CD8-positive, alpha-beta memory T cell (primary cell): ENCODE data around the gene KCNG3. TPM values are rescaled to one million over a fixed set of nuclear protein-coding genes. Genes with fewer than 3 reads are reported as not detected.
A peak's percentile ranks its signal among the peaks of the same experiment; 100 is the strongest.

Source experiments
- CTCF ChIA-PET: fragments of 350-600 bp; sonication (Branson Sonifier 250); formaldehyde crosslinking; loops from one replicate; lab custom pipeline; 2021; ENCODE audit warnings: antibody characterized with exemption; lab: Charles Lee
- POLR2A ChIA-PET: fragments of 350-600 bp; sonication (Branson Sonifier 250); formaldehyde crosslinking; loops from one replicate; lab custom pipeline; 2021; ENCODE audit warnings: antibody characterized with exemption; lab: Charles Lee
- DNase-seq, 5 donors: peaks; one replicate each; pipeline versions ENCODE4 v3.0.0 to v3.0.0-alpha.2; 2020 to 2022; ENCODE audit warnings: mixed read lengths in 1 of 5
- H3K27ac ChIP-seq: one replicate; pipeline ENCODE4 v1.7.0; 2013; ENCODE audit warnings: low read depth, mild to moderate bottlenecking, low read length, moderate library complexity
- H3K27me3 ChIP-seq: 2 replicates; pipeline ENCODE4 v1.7.0; 2013; ENCODE audit warnings: low read length, mild to moderate bottlenecking; ENCODE audit not compliant: insufficient read depth, poor library complexity, severe bottlenecking
- H3K36me3 ChIP-seq: 2 replicates; pipeline ENCODE4 v1.7.0; 2013; ENCODE audit warnings: mild to moderate bottlenecking, low read length, moderate library complexity; ENCODE audit not compliant: insufficient read depth
- H3K4me1 ChIP-seq: 2 replicates; pipeline ENCODE4 v1.7.0; 2013; ENCODE audit warnings: mild to moderate bottlenecking, low read length, moderate library complexity; ENCODE audit not compliant: insufficient read depth
- H3K4me3 ChIP-seq: 2 replicates; pipeline ENCODE4 v1.7.0; 2013; ENCODE audit warnings: mild to moderate bottlenecking, low read length
- H3K9me3 ChIP-seq: 2 replicates; pipeline ENCODE4 v1.7.0; 2013; ENCODE audit warnings: mild to moderate bottlenecking, low read length
- H3K27ac Mint-ChIP-seq, 8 donors: one replicate each; pipeline ENCODE4 v1.8.0; 2020 to 2021; ENCODE audit warnings: mixed read lengths in 8 of 8, mild to moderate bottlenecking in 6 of 8, inconsistent platforms in 3 of 8, moderate library complexity in 3 of 8
- H3K27me3 Mint-ChIP-seq, 2 donors: one replicate each; pipeline ENCODE4 v1.8.0; 2020 to 2021; ENCODE audit warnings: mixed read lengths in 2 of 2, mild to moderate bottlenecking in 1 of 2, moderate library complexity in 1 of 2
- H3K36me3 Mint-ChIP-seq, 3 donors: one replicate each; pipeline ENCODE4 v1.8.0; 2020 to 2021; ENCODE audit warnings: mixed read lengths in 3 of 3, inconsistent platforms in 1 of 3, mild to moderate bottlenecking in 1 of 3
- H3K4me1 Mint-ChIP-seq, 3 donors: one replicate each; pipeline ENCODE4 v1.8.0; 2020 to 2021; ENCODE audit warnings: mixed read lengths in 3 of 3, inconsistent platforms in 1 of 3, mild to moderate bottlenecking in 1 of 3
- H3K4me3 Mint-ChIP-seq, 7 donors: one replicate each; pipeline ENCODE4 v1.8.0; 2020 to 2021; ENCODE audit warnings: mixed read lengths in 7 of 7, mild to moderate bottlenecking in 6 of 7, moderate library complexity in 4 of 7, inconsistent platforms in 2 of 7
- H3K9me3 Mint-ChIP-seq, 5 donors: one replicate each; pipeline ENCODE4 v1.8.0; 2020 to 2022; ENCODE audit warnings: mixed read lengths in 5 of 5, mild to moderate bottlenecking in 3 of 5, moderate library complexity in 2 of 5, inconsistent platforms in 1 of 5
- polyA plus RNA-seq: library from polyadenylated mRNA; unstranded; fragments of 300-500 nt; fragmentation: Illumina TruSeq; gene quantifications from one replicate; pipeline ENCODE4 v1.2.3, GENCODE V29; 2021
- total RNA-seq, 2 experiments: library from RNA; stranded (reverse); gene quantifications; one replicate each; pipeline ENCODE4 v1.2.3, GENCODE V29; 2021

KCNG3 gene
- total and polyA plus RNA-seq, 3 experiments from 2014 or later = 0.07 to 0.09 TPM; not detected in 1

GRCh38 chr2:42436370-42436769 lies 57.4 kb downstream of the KCNG3 start:
- no peaks in the 10 kb centered on the region for H3K4me1 Mint-ChIP-seq
- no peaks in the 10 kb centered on the region for H3K36me3 Mint-ChIP-seq
- no peak for DNase-seq
- Histone ChIP-seq H3K36me3 (no peaks in the 10 kb centered on the region), H3K27ac (no peak overlapping the region), H3K4me1 (no peaks in the 10 kb centered on the region), H3K27me3 (no peaks in the 10 kb centered on the region), H3K4me3 (no peak overlapping the region), H3K9me3 (no peaks in the 10 kb centered on the region)
- peaks cover 15 to 46% of the 10 kb centered on the region in 2 donors for H3K27me3 Mint-ChIP-seq
- H3K9me3 Mint-ChIP-seq = no peaks in the 10 kb centered on the region
- no peak overlapping the region for H3K27ac Mint-ChIP-seq
- ChIA-PET CTCF (no interaction called here), POLR2A (no interaction called here)
- H3K4me3 Mint-ChIP-seq = no peak overlapping the region

GRCh38 chr2:42435628-42436027 lies 58.2 kb downstream of the KCNG3 start:
- no peaks in the 10 kb centered on the region for H3K36me3 Mint-ChIP-seq
- Histone ChIP-seq H3K4me3 (no peak overlapping the region), H3K9me3 (no peaks in the 10 kb centered on the region), H3K27me3 (no peaks in the 10 kb centered on the region), H3K36me3 (no peaks in the 10 kb centered on the region), H3K27ac (no peak overlapping the region), H3K4me1 (no peaks in the 10 kb centered on the region)
- H3K27me3 Mint-ChIP-seq = peaks cover 15 to 46% of the 10 kb centered on the region in 2 donors
- no peaks in the 10 kb centered on the region for H3K9me3 Mint-ChIP-seq
- CTCF ChIA-PET = no interaction called here
- no peak overlapping the region for H3K27ac Mint-ChIP-seq
- no peak overlapping the region for H3K4me3 Mint-ChIP-seq
- H3K4me1 Mint-ChIP-seq = no peaks in the 10 kb centered on the region
- no peak for DNase-seq
- POLR2A ChIA-PET = no interaction called here

GRCh38 chr2:42430188-42430587 lies 63.6 kb downstream of the KCNG3 start:
- no peak for DNase-seq
- Mint-ChIP-seq H3K36me3 (no peaks in the 10 kb centered on the region), H3K9me3 (no peaks in the 10 kb centered on the region), H3K27me3 (peaks cover 13 to 39% of the 10 kb centered on the region in 2 donors), H3K4me3 (no peak overlapping the region), H3K4me1 (no peaks in the 10 kb centered on the region), H3K27ac (peak overlapping the region in 1 of 8 donors; percentile 58)
- Histone ChIP-seq H3K27ac (no peak overlapping the region), H3K4me1 (no peaks in the 10 kb centered on the region), H3K9me3 (no peaks in the 10 kb centered on the region), H3K36me3 (no peaks in the 10 kb centered on the region), H3K4me3 (no peak overlapping the region), H3K27me3 (no peaks in the 10 kb centered on the region)
- CTCF ChIA-PET = no interaction called here
- POLR2A ChIA-PET = no interaction called here

- H3K9me3 Mint-ChIP-seq = no peaks in the 10 kb centered on the region
Measured at GRCh38 chr2:42429352-42429751, 64.4 kb downstream of the KCNG3 start.

GRCh38 chr2:42425697-42426096 lies 68.1 kb downstream of the KCNG3 start:
- Histone ChIP-seq H3K27ac (no peak overlapping the region), H3K4me3 (no peak overlapping the region), H3K27me3 (peaks cover 3% of the 10 kb centered on the region), H3K9me3 (no peaks in the 10 kb centered on the region), H3K36me3 (no peaks in the 10 kb centered on the region), H3K4me1 (no peaks in the 10 kb centered on the region)
- ChIA-PET POLR2A (no interaction called here), CTCF (no interaction called here)
- DNase-seq = no peak
- H3K4me1 Mint-ChIP-seq = no peaks in the 10 kb centered on the region
- no peaks in the 10 kb centered on the region for H3K36me3 Mint-ChIP-seq
- H3K4me3 Mint-ChIP-seq = no peak overlapping the region
- H3K27ac Mint-ChIP-seq = no peak overlapping the region
- H3K9me3 Mint-ChIP-seq = no peaks in the 10 kb centered on the region
- peaks cover 9 to 38% of the 10 kb centered on the region in 2 donors for H3K27me3 Mint-ChIP-seq

More at GRCh38 chr2:42429352-42429751, 64.4 kb downstream of the KCNG3 start:
- Histone ChIP-seq H3K4me3 (no peak overlapping the region), H3K27me3 (no peaks in the 10 kb centered on the region), H3K4me1 (no peaks in the 10 kb centered on the region), H3K27ac (no peak overlapping the region), H3K36me3 (no peaks in the 10 kb centered on the region), H3K9me3 (no peaks in the 10 kb centered on the region)
- DNase-seq = no peak
- ChIA-PET CTCF (no interaction called here), POLR2A (no interaction called here)
- peaks cover 11 to 37% of the 10 kb centered on the region in 2 donors for H3K27me3 Mint-ChIP-seq
- no peak overlapping the region for H3K27ac Mint-ChIP-seq
- no peak overlapping the region for H3K4me3 Mint-ChIP-seq
- H3K36me3 Mint-ChIP-seq = no peaks in the 10 kb centered on the region
- no peaks in the 10 kb centered on the region for H3K4me1 Mint-ChIP-seq

GRCh38 chr2:42424033-42424432 lies 69.7 kb downstream of the KCNG3 start:
- Histone ChIP-seq H3K27ac (no peak overlapping the region), H3K27me3 (peaks cover 3% of the 10 kb centered on the region), H3K9me3 (no peaks in the 10 kb centered on the region), H3K4me1 (no peaks in the 10 kb centered on the region), H3K4me3 (no peak overlapping the region), H3K36me3 (no peaks in the 10 kb centered on the region)
- POLR2A ChIA-PET = no interaction called here
- Mint-ChIP-seq H3K4me3 (no peak overlapping the region), H3K4me1 (no peaks in the 10 kb centered on the region), H3K27me3 (peaks cover 9 to 32% of the 10 kb centered on the region in 2 donors), H3K9me3 (no peaks in the 10 kb centered on the region), H3K36me3 (no peaks in the 10 kb centered on the region), H3K27ac (no peak overlapping the region)
- CTCF ChIA-PET = no interaction called here
- no peak for DNase-seq

- Mint-ChIP-seq H3K27me3 (peaks cover 9 to 31% of the 10 kb centered on the region in 2 donors), H3K27ac (no peak overlapping the region), H3K4me1 (no peaks in the 10 kb centered on the region), H3K36me3 (no peaks in the 10 kb centered on the region), H3K9me3 (no peaks in the 10 kb centered on the region), H3K4me3 (no peak overlapping the region)
- Histone ChIP-seq H3K27ac (no peak overlapping the region), H3K9me3 (no peaks in the 10 kb centered on the region), H3K36me3 (no peaks in the 10 kb centered on the region), H3K4me3 (no peak overlapping the region), H3K4me1 (no peaks in the 10 kb centered on the region), H3K27me3 (peaks cover 3% of the 10 kb centered on the region)
- CTCF ChIA-PET = no interaction called here
- POLR2A ChIA-PET = no interaction called here
- no peak for DNase-seq
Measured at GRCh38 chr2:42421601-42422239, 72.1 kb downstream of the KCNG3 start.

GRCh38 chr2:42421157-42421485 lies 72.7 kb downstream of the KCNG3 start:
- no peaks in the 10 kb centered on the region for H3K36me3 ChIP-seq
- peaks cover 9 to 32% of the 10 kb centered on the region in 2 donors for H3K27me3 Mint-ChIP-seq
- ChIA-PET POLR2A (no interaction called here), CTCF (no interaction called here)
- H3K36me3 Mint-ChIP-seq = no peaks in the 10 kb centered on the region
- H3K9me3 Mint-ChIP-seq = no peaks in the 10 kb centered on the region
- H3K27ac ChIP-seq = no peak overlapping the region
- no peaks in the 10 kb centered on the region for H3K4me1 Mint-ChIP-seq
- H3K4me3 ChIP-seq = no peak overlapping the region
- peaks cover 3% of the 10 kb centered on the region for H3K27me3 ChIP-seq
- no peak for DNase-seq
- no peak overlapping the region for H3K4me3 Mint-ChIP-seq
- no peak overlapping the region for H3K27ac Mint-ChIP-seq
- H3K4me1 ChIP-seq = no peaks in the 10 kb centered on the region
- no peaks in the 10 kb centered on the region for H3K9me3 ChIP-seq
